IMR-90 (cell line): ENCODE data around the gene GRAMD2A. TPM values are rescaled to one million over a fixed set of nuclear protein-coding genes. Genes with fewer than 3 reads are reported as not detected.

Experiments used
- ATAC-seq: fragments of 200-7000 bp; cut with Tn5 transposase; 2 replicates; pipeline ENCODE4 v1.9.1; 2020; ENCODE audit warnings: low read depth, mild to moderate bottlenecking, moderate library complexity
- BruUV-seq: library from RNA; stranded (reverse); fragments of 400-500 nt; replicated peaks from 2 replicates; lab custom pipeline; 2021; lab: Mats Ljungman, UMichigan
- CTCF ChIA-PET: fragments of 300-600 bp; formaldehyde crosslinking; extraction: SDS; loops from one replicate; lab custom pipeline; 2021; ENCODE audit warnings: antibody characterized with exemption; lab: Yijun Ruan, JAX
- POLR2A ChIA-PET: fragments of 300-600 bp; sonication (Branson Sonifier 250); formaldehyde crosslinking; loops from one replicate; lab custom pipeline; 2022; ENCODE audit warnings: antibody characterized with exemption; ENCODE audit not compliant: unreplicated experiment; lab: Charles Lee
- DNase-seq: peaks from one replicate; pipeline ENCODE4 v3.0.0; 2013
- H2AFZ ChIP-seq: replicated peaks from 2 replicates; pipeline ENCODE3; 2013; ENCODE audit warnings: low read length, mild to moderate bottlenecking; ENCODE audit not compliant: poor library complexity
- H2AK5ac ChIP-seq: 2 replicates; pipeline ENCODE4 v1.6.1; 2013; ENCODE audit warnings: low read depth, low read length, inconsistent platforms
- H2AK9ac ChIP-seq: replicated peaks from 2 replicates; pipeline ENCODE3; 2013; ENCODE audit warnings: mild to moderate bottlenecking, low read depth, low read length, moderate library complexity; ENCODE audit not compliant: poor library complexity
- H2BK120ac ChIP-seq: 2 replicates; pipeline ENCODE4 v1.6.1; 2013; ENCODE audit warnings: low read depth, low read length, inconsistent platforms
- H2BK15ac ChIP-seq: 3 replicates; pipeline ENCODE4 v1.6.1; 2013; ENCODE audit warnings: low read depth, low read length, inconsistent platforms
- H2BK20ac ChIP-seq: 2 replicates; pipeline ENCODE4 v1.6.1; 2013; ENCODE audit warnings: low read depth, mild to moderate bottlenecking, inconsistent platforms, low read length, moderate library complexity
- H2BK5ac ChIP-seq: 2 replicates; pipeline ENCODE4 v1.6.1; 2013; ENCODE audit warnings: mild to moderate bottlenecking, low read depth, low read length, inconsistent platforms; ENCODE audit not compliant: poor library complexity, severe bottlenecking
- H3K14ac ChIP-seq: replicated peaks from 2 replicates; pipeline ENCODE4 v1.6.1; 2013; ENCODE audit warnings: low read depth, low read length, inconsistent platforms
- H3K18ac ChIP-seq: 2 replicates; pipeline ENCODE4 v1.6.1; 2013; ENCODE audit warnings: low read depth, low read length, control low read depth
- H3K23ac ChIP-seq: 2 replicates; pipeline ENCODE4 v1.6.1; 2013; ENCODE audit warnings: low read depth, low read length, inconsistent platforms
- H3K27ac ChIP-seq: 2 replicates; pipeline ENCODE4 v1.5.1; 2013; ENCODE audit warnings: mild to moderate bottlenecking, control low read depth, low read length; ENCODE audit not compliant: insufficient read depth
- H3K27me3 ChIP-seq: 2 replicates; pipeline ENCODE4 v1.6.1; 2013; ENCODE audit warnings: low read length; ENCODE audit not compliant: control insufficient read depth, insufficient read depth
- H3K36me3 ChIP-seq: 2 replicates; pipeline ENCODE4 v1.6.1; 2013; ENCODE audit warnings: low read length, mixed read lengths; ENCODE audit not compliant: control insufficient read depth, insufficient read depth
- H3K4ac ChIP-seq: 2 replicates; pipeline ENCODE4 v1.6.1; 2013; ENCODE audit warnings: low read depth, low read length, inconsistent platforms
- H3K4me1 ChIP-seq: 2 replicates; pipeline ENCODE4 v1.6.1; 2013; ENCODE audit warnings: low read length, mixed read lengths; ENCODE audit not compliant: control insufficient read depth, insufficient read depth
- H3K4me2 ChIP-seq: 2 replicates; pipeline ENCODE4 v1.6.1; 2013; ENCODE audit warnings: low read depth, mild to moderate bottlenecking, control low read depth, low read length, moderate library complexity
- H3K4me3 ChIP-seq: 2 replicates; pipeline ENCODE4 v1.5.1; 2013; ENCODE audit warnings: low read depth, mild to moderate bottlenecking, control low read depth, low read length, moderate library complexity; ENCODE audit not compliant: insufficient read depth
- H3K56ac ChIP-seq: 2 replicates; pipeline ENCODE4 v1.6.1; 2013; ENCODE audit warnings: low read length, inconsistent platforms; ENCODE audit not compliant: insufficient read depth; ENCODE audit errors: extremely low read depth
- H3K79me1 ChIP-seq, 2 experiments: 2 replicates each; pipeline ENCODE4 v1.6.1; 2013; ENCODE audit warnings: low read length in 2 of 2, inconsistent platforms in 1 of 2, low read depth in 1 of 2
- H3K9ac ChIP-seq: 2 replicates; pipeline ENCODE4 v1.6.1; 2013; ENCODE audit warnings: low read depth, low read length, control low read depth
- H3K9me1 ChIP-seq: 2 replicates; pipeline ENCODE4 v1.6.1; 2013; ENCODE audit warnings: low read length, inconsistent platforms; ENCODE audit not compliant: insufficient read depth
- H3K9me3 ChIP-seq: 2 replicates; pipeline ENCODE4 v1.6.1; 2013; ENCODE audit warnings: low read length; ENCODE audit not compliant: control insufficient read depth, insufficient read depth
- H4K20me1 ChIP-seq: 2 replicates; pipeline ENCODE4 v1.6.1; 2013; ENCODE audit warnings: low read length, inconsistent platforms; ENCODE audit not compliant: insufficient read depth
- H4K5ac ChIP-seq: 2 replicates; pipeline ENCODE4 v1.6.1; 2013; ENCODE audit warnings: mild to moderate bottlenecking, low read depth, low read length, control low read depth
- H4K8ac ChIP-seq, 2 experiments: 2 replicates each; pipeline ENCODE4 v1.6.1; 2013; ENCODE audit warnings: low read depth in 2 of 2, low read length in 2 of 2, control low read depth in 1 of 2, inconsistent platforms in 1 of 2
- H4K91ac ChIP-seq: 2 replicates; pipeline ENCODE4 v1.6.1; 2013; ENCODE audit warnings: low read depth, low read length, inconsistent platforms; ENCODE audit not compliant: insufficient read depth
- BHLHE40 ChIP-seq: fragments of 150-350 bp; IDR thresholded peaks from 2 replicates; pipeline ENCODE4 v1.6.1; 2016; ENCODE audit warnings: mild to moderate bottlenecking, low read depth, low read length
- CEBPB ChIP-seq: IDR thresholded peaks from 2 replicates; pipeline ENCODE4 v1.6.1; 2012; ENCODE audit warnings: low read depth, low read length, improper control_type of control experiment
- CHD1 ChIP-seq: IDR thresholded peaks from 2 replicates; pipeline ENCODE4 v1.6.1; 2012; ENCODE audit warnings: low read depth, low read length, improper control_type of control experiment
- CTCF ChIP-seq: conservative IDR thresholded peaks from 2 replicates; pipeline ENCODE4 v1.5.1; 2012; ENCODE audit warnings: mild to moderate bottlenecking, low read depth, low read length, improper control_type of control experiment
- FOS ChIP-seq: fragments of 150-350 bp; IDR thresholded peaks from 2 replicates; pipeline ENCODE4 v1.6.1; 2016; ENCODE audit warnings: low read depth, low read length
- MAFK ChIP-seq: IDR thresholded peaks from 2 replicates; pipeline ENCODE4 v1.6.1; 2012; ENCODE audit warnings: low read depth, low read length, improper control_type of control experiment
- MAZ ChIP-seq: IDR thresholded peaks from 2 replicates; pipeline ENCODE4 v1.6.1; 2012; ENCODE audit warnings: low read depth, mild to moderate bottlenecking, low read length, improper control_type of control experiment, moderate library complexity, borderline replicate concordance
- MXI1 ChIP-seq: IDR thresholded peaks from 2 replicates; pipeline ENCODE4 v1.6.1; 2012; ENCODE audit warnings: low read depth, mild to moderate bottlenecking, low read length, moderate library complexity, borderline replicate concordance
- NFE2L2 ChIP-seq: fragments of 150-350 bp; IDR thresholded peaks from 2 replicates; pipeline ENCODE4 v1.6.1; 2016; ENCODE audit warnings: low read depth, mild to moderate bottlenecking, low read length
- POLR2A ChIP-seq: IDR thresholded peaks from 2 replicates; pipeline ENCODE4 v1.6.1; 2012; ENCODE audit warnings: mild to moderate bottlenecking, low read depth, low read length
- RAD21 ChIP-seq: IDR thresholded peaks from 2 replicates; pipeline ENCODE4 v1.6.1; 2012; ENCODE audit warnings: low read length, improper control_type of control experiment
- RCOR1 ChIP-seq: IDR thresholded peaks from 2 replicates; pipeline ENCODE4 v1.6.1; 2012; ENCODE audit warnings: mild to moderate bottlenecking, low read length, improper control_type of control experiment; ENCODE audit not compliant: insufficient replicate concordance
- RFX5 ChIP-seq: IDR thresholded peaks from 2 replicates; pipeline ENCODE4 v1.8.0; 2012; ENCODE audit warnings: low read depth, mild to moderate bottlenecking, low read length, moderate library complexity
- SMC3 ChIP-seq: fragments of 150-350 bp; IDR thresholded peaks from 2 replicates; pipeline ENCODE4 v1.6.1; 2016; ENCODE audit warnings: low read depth, mild to moderate bottlenecking, antibody characterized with exemption, low read length, moderate library complexity
- dilution Hi-C: fragments of 300-500 bp; cut with HindIII; formaldehyde crosslinking; loops from one replicate; pipeline ENCODE4 v1.14.3; 2018; ENCODE audit warnings: low sequenced_read_pairs; ENCODE audit not compliant: unreplicated experiment
- in situ Hi-C: fragments of 300-500 bp; cut with MboI; formaldehyde crosslinking; loops from 3 replicates; pipeline ENCODE4 v1.14.3; 2019; ENCODE audit warnings: low sequenced_read_pairs, inconsistent platforms, mixed read lengths
- intact Hi-C: fragments of 100-400 bp; cut with micrococcal nuclease; formaldehyde crosslinking; loops from 2 replicates; pipeline ENCODE4 v1.10.0; 2022
- polyA plus RNA-seq, 3 experiments: library from polyadenylated mRNA; depleted of rRNA; stranded (reverse); fragments of >200 nt; gene quantifications; 2 replicates each; pipeline ENCODE4 v1.2.3, GENCODE V29; 2012; ENCODE audit warnings: low replicate concordance in 1 of 3
- total RNA-seq: library from RNA; depleted of rRNA; stranded (reverse); fragments of >200 nt; gene quantifications from 2 replicates; pipeline ENCODE4 v1.2.3, GENCODE V29; 2012
- TF ChIP-seq, protein P1 (sequence below): fragments of 150-350 bp; IDR thresholded peaks from 2 replicates; pipeline ENCODE4 v1.6.1; 2017; ENCODE audit warnings: mild to moderate bottlenecking, antibody characterized with exemption, low read length, low read depth

GRAMD2A gene
- total and polyA plus RNA-seq, 2 of the 4 experiments (the other 2 are of a cell fraction), result 0.14 to 0.18 TPM

DNA sequence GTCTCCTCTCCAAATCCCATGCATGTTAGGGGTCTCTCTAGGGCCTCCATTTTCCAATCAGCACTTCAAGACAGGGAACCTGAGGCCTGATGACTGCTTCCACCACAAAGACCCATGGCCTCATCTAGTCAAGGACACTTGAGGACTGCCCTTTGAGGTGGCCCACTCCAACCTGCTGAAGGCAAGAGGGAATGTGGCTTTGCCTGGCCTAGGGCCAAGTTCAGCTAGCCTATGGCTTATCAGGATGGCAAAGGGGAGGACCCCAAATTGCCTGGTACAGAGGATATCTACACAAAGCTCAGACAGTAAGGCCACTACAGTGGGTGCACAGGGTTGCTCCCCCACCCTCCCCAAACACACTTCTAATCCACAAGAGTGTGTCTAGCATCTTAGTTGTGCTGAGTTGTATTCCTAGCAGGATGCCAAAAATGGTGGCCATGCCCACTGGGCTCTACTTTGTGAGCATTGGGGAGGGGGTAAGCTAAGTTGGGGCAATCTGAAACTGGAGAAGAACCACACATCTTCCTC lies 10.0 kb upstream of the GRAMD2A start:
- H3K9ac ChIP-seq, result no peak overlapping the region
- no TSS peak for BruUV-seq
- POLR2A ChIA-PET, result no interaction called here

More for the DNA sequence above, 10.0 kb upstream of the GRAMD2A start:
- peaks cover 2% of the 10 kb centered on the region; the same call in 1 of the 2 replicates for H3K4me1 ChIP-seq
- CTCF ChIA-PET, result interaction anchor here (1.2 kb wide), 1 partner anchor 19 kb away, joined by 3 read pairs; no protein-coding TSS in a partner anchor
- peaks cover 60 to 92% of the 10 kb centered on the region in 2 experiments for H3K79me1 ChIP-seq
- peaks cover 87% of the 10 kb centered on the region for H3K36me3 ChIP-seq
- in situ Hi-C loops, result no loop called here
- no peak overlapping the region for H3K18ac ChIP-seq
- H3K4me2 ChIP-seq, result no peak overlapping the region
- no peak overlapping the region for H2BK5ac ChIP-seq
- no peak overlapping the region for H2AK9ac ChIP-seq
- no peak overlapping the region for H2AFZ ChIP-seq
- peaks cover 12% of the 10 kb centered on the region for H3K9me1 ChIP-seq
- H2BK120ac ChIP-seq, result no peak overlapping the region
- H2BK20ac ChIP-seq, result no peak overlapping the region
- dilution Hi-C loops, result no loop called here
- H4K5ac ChIP-seq, result no peak overlapping the region
- no peak overlapping the region for H3K14ac ChIP-seq
- H4K91ac ChIP-seq, result no peak overlapping the region
- H4K8ac ChIP-seq, result no peak overlapping the region
- no peak overlapping the region for H3K23ac ChIP-seq
- H2BK15ac ChIP-seq, result no peak overlapping the region
- DNase-seq, result no peak
- no peaks in the 10 kb centered on the region for H3K27me3 ChIP-seq
- H2AK5ac ChIP-seq, result no peak overlapping the region
- ATAC-seq, result no peak
- no peaks in the 10 kb centered on the region for H3K9me3 ChIP-seq
- H4K20me1 ChIP-seq, result peaks cover 96% of the 10 kb centered on the region
- H3K4me3 ChIP-seq, result no peak overlapping the region
- H3K4ac ChIP-seq, result no peak overlapping the region
- no peak for TF ChIP-seq RCOR1
- TF ChIP-seq CHD1, result no peak
- no peak for TF ChIP-seq FOS
- TF ChIP-seq MAZ, result no peak
- TF ChIP-seq RFX5, result no peak
- no peak for TF ChIP-seq MXI1
- no peak for TF ChIP-seq CEBPB
- TF ChIP-seq MAFK, result no peak
- TF ChIP-seq SMC3, result no peak
- TF ChIP-seq RAD21, result no peak
- TF ChIP-seq, protein P1, sequence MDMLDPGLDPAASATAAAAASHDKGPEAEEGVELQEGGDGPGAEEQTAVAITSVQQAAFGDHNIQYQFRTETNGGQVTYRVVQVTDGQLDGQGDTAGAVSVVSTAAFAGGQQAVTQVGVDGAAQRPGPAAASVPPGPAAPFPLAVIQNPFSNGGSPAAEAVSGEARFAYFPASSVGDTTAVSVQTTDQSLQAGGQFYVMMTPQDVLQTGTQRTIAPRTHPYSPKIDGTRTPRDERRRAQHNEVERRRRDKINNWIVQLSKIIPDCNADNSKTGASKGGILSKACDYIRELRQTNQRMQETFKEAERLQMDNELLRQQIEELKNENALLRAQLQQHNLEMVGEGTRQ, result no peak
- TF ChIP-seq NFE2L2, result no peak
- no peak for TF ChIP-seq BHLHE40
- TF ChIP-seq CTCF, result no peak
- TF ChIP-seq POLR2A, result no peak
- intact Hi-C loops, result no loop called here
- H3K56ac ChIP-seq, result no peak overlapping the region
- no peak overlapping the region for H3K27ac ChIP-seq
